Stimulated activated naive B cell treated with anti-CD40 and anti-IgM and Interleukin-4, amounts not matched to agents 10 μg/mL and 1 μg/mL and 100 μg/mL, for 72 hours (primary cell): ENCODE measurements around the gene ZNF101.
"Not testable (repeated sequence)": the region's sequence is repeated elsewhere in the genome, so short reads cannot be mapped to it uniquely, and the experiment has no call there.

Experiments used
- ATAC-seq, 2 donors: fragments of 150-1000 bp; cut with Tn5 transposase; replicated peaks; 2 replicates each; pipeline ENCODE4 v1.10.0; 2021; ENCODE audit warnings: moderate library complexity in 1 of 2
- DNase-seq: peaks from one replicate; pipeline ENCODE4 v3.0.0; 2021
- H3K27ac Mint-ChIP-seq: one replicate; pipeline ENCODE4 v1.8.0; 2022; ENCODE audit warnings: mild to moderate bottlenecking, mixed read lengths
- H3K27me3 Mint-ChIP-seq, 2 donors: one replicate each; pipeline ENCODE4 v1.8.0; 2022; ENCODE audit warnings: mixed read lengths in 2 of 2
- H3K36me3 Mint-ChIP-seq, 2 donors: one replicate each; pipeline ENCODE4 v1.8.0; 2022; ENCODE audit warnings: mixed read lengths in 2 of 2, mild to moderate bottlenecking in 1 of 2
- H3K4me1 Mint-ChIP-seq, 2 donors: one replicate each; pipeline ENCODE4 v1.8.0; 2022; ENCODE audit warnings: mixed read lengths in 2 of 2, mild to moderate bottlenecking in 1 of 2
- H3K4me3 Mint-ChIP-seq, 2 donors: one replicate each; pipeline ENCODE4 v1.8.0; 2022; ENCODE audit warnings: mild to moderate bottlenecking in 2 of 2, mixed read lengths in 2 of 2, moderate library complexity in 1 of 2
- H3K9me3 Mint-ChIP-seq, 2 donors: one replicate each; pipeline ENCODE4 v1.8.0; 2022; ENCODE audit warnings: mixed read lengths in 2 of 2, mild to moderate bottlenecking in 1 of 2

Gene ZNF101

GRCh38 chr19:19661675-19662251, 6.9 kb upstream of the ZNF101 start:
- peak overlapping the region; percentile 98 for H3K27ac Mint-ChIP-seq
- H3K4me1 Mint-ChIP-seq, result peaks cover 22 to 29% of the 10 kb centered on the region in 2 donors
- H3K27me3 Mint-ChIP-seq, result no peaks in the 10 kb centered on the region
- ATAC-seq, result peak; percentile 59 to 62
- peaks cover 26 to 34% of the 10 kb centered on the region in 2 donors for H3K36me3 Mint-ChIP-seq
- H3K9me3 Mint-ChIP-seq, result no peaks in the 10 kb centered on the region
- DNase-seq, result peak; percentile 73
- H3K4me3 Mint-ChIP-seq, result peak overlapping the region; percentile 93 to 96

GRCh38 chr19:19662344-19662743, 6.3 kb upstream of the ZNF101 start:
- Mint-ChIP-seq H3K27me3 (no peaks in the 10 kb centered on the region), H3K4me3 (peak overlapping the region; percentile 93 to 96), H3K36me3 (peaks cover 23 to 31% of the 10 kb centered on the region in 2 donors), H3K4me1 (peaks cover 22 to 29% of the 10 kb centered on the region in 2 donors), H3K9me3 (no peaks in the 10 kb centered on the region), H3K27ac (peak overlapping the region; percentile 98)
- ATAC-seq, result no peak
- DNase-seq, result no peak

- DNase-seq, result no peak
- Mint-ChIP-seq H3K4me1 (peaks cover 22 to 30% of the 10 kb centered on the region in 2 donors), H3K27me3 (no peaks in the 10 kb centered on the region), H3K36me3 (peaks cover 19 to 27% of the 10 kb centered on the region in 2 donors), H3K27ac (peak overlapping the region; percentile 98), H3K4me3 (peak overlapping the region; percentile 93 to 96), H3K9me3 (no peaks in the 10 kb centered on the region)
- peak in 1 of 2 donors; percentile 5 for ATAC-seq
These were observed 5.8 kb upstream of the ZNF101 start for GRCh38 chr19:19662871-19663255.

GRCh38 chr19:19663256-19664120, 5.2 kb upstream of the ZNF101 start, which contains the start of gene ATP13A1:
Gene ATP13A1, minus strand, starts transcription at chr19:19663676. Its CDS starts 10 bp downstream, at chr19:19663666.
- H3K4me3 Mint-ChIP-seq, result peak within 1 kb of the TSS; percentile 93 to 96
- ATAC-seq, result peak; percentile 83
- peaks cover 25 to 36% of the 10 kb centered on the region in 2 donors for H3K4me1 Mint-ChIP-seq
- H3K27me3 Mint-ChIP-seq, result no peaks in the 10 kb centered on the region
- no peaks in the 10 kb centered on the region for H3K9me3 Mint-ChIP-seq
- DNase-seq, result peak; percentile 97
- peak within 1 kb of the TSS; percentile 98 for H3K27ac Mint-ChIP-seq
- H3K36me3 Mint-ChIP-seq, result peaks cover 14 to 22% of the 10 kb centered on the region in 2 donors

- DNase-seq, H3K27me3 Mint-ChIP-seq, H3K9me3 Mint-ChIP-seq, ATAC-seq: not testable (repeated sequence)
- Mint-ChIP-seq H3K27ac (peak overlapping the region; percentile 47), H3K4me1 (peaks cover 26 to 47% of the 10 kb centered on the region in 2 donors), H3K36me3 (peaks cover 19 to 21% of the 10 kb centered on the region in 2 donors), H3K4me3 (peak overlapping the region; percentile 30 to 52)
These were observed 3.2 kb upstream of the ZNF101 start for GRCh38 chr19:19665420-19665948.

GRCh38 chr19:19670070-19670551, 1.5 kb downstream of the ZNF101 start:
- Mint-ChIP-seq H3K27me3 (no peaks in the 10 kb centered on the region), H3K4me3 (peak overlapping the region; percentile 88 to 89), H3K4me1 (peaks cover 9 to 39% of the 10 kb centered on the region in 2 donors), H3K36me3 (peaks cover 27 to 34% of the 10 kb centered on the region in 2 donors), H3K27ac (peak overlapping the region; percentile 99), H3K9me3 (no peaks in the 10 kb centered on the region)
- ATAC-seq, result no peak
- DNase-seq, result no peak

GRCh38 chr19:19672816-19673215, 4.2 kb downstream of the ZNF101 start:
- H3K27me3 Mint-ChIP-seq, result no peaks in the 10 kb centered on the region
- peaks cover 21 to 50% of the 10 kb centered on the region in 2 donors for H3K4me1 Mint-ChIP-seq
- peaks cover 52 to 57% of the 10 kb centered on the region in 2 donors for H3K36me3 Mint-ChIP-seq
- peaks cover 5 to 8% of the 10 kb centered on the region in 2 donors for H3K9me3 Mint-ChIP-seq
- DNase-seq, result no peak
- no peak overlapping the region for H3K4me3 Mint-ChIP-seq
- H3K27ac Mint-ChIP-seq, result peak overlapping the region; percentile 56
- ATAC-seq, result no peak

- H3K27me3 Mint-ChIP-seq, result no peaks in the 10 kb centered on the region
These were observed 5.7 kb downstream of the ZNF101 start for GRCh38 chr19:19674315-19674714.

GRCh38 chr19:19677579-19677978, 8.9 kb downstream of the ZNF101 start:
- Mint-ChIP-seq H3K4me3 (no peak overlapping the region), H3K36me3 (peaks cover 72 to 78% of the 10 kb centered on the region in 2 donors), H3K4me1 (peaks cover 13 to 24% of the 10 kb centered on the region in 2 donors), H3K27me3 (no peaks in the 10 kb centered on the region), H3K9me3 (peaks cover 8 to 13% of the 10 kb centered on the region in 2 donors), H3K27ac (peak overlapping the region; percentile 80)
- no peak for ATAC-seq
- no peak for DNase-seq

More at GRCh38 chr19:19674315-19674714, 5.7 kb downstream of the ZNF101 start:
- H3K4me3 Mint-ChIP-seq, result no peak overlapping the region
- peaks cover 8 to 11% of the 10 kb centered on the region in 2 donors for H3K9me3 Mint-ChIP-seq
- no peak for DNase-seq
- no peak overlapping the region for H3K27ac Mint-ChIP-seq
- ATAC-seq, result no peak
- peaks cover 19 to 43% of the 10 kb centered on the region in 2 donors for H3K4me1 Mint-ChIP-seq
- peaks cover 62 to 72% of the 10 kb centered on the region in 2 donors for H3K36me3 Mint-ChIP-seq

- peaks cover 13 to 24% of the 10 kb centered on the region in 2 donors for H3K4me1 Mint-ChIP-seq
- H3K36me3 Mint-ChIP-seq, result peaks cover 80 to 83% of the 10 kb centered on the region in 2 donors
- no peak overlapping the region for H3K4me3 Mint-ChIP-seq
- ATAC-seq (no peak), DNase-seq (no peak)
- no peak overlapping the region for H3K27ac Mint-ChIP-seq
- H3K27me3 Mint-ChIP-seq, result no peaks in the 10 kb centered on the region
- H3K9me3 Mint-ChIP-seq, result peaks cover 15 to 20% of the 10 kb centered on the region in 2 donors
These were observed 10.8 kb downstream of the ZNF101 start for GRCh38 chr19:19679176-19680073.

GRCh38 chr19:19686119-19686518, 17.5 kb downstream of the ZNF101 start:
- not testable (repeated sequence) for DNase-seq, H3K4me3 Mint-ChIP-seq

GRCh38 chr19:19686580-19686979, 17.9 kb downstream of the ZNF101 start:
- no peak for DNase-seq
- ATAC-seq, result peak; percentile 27 to 41
- Mint-ChIP-seq H3K36me3 (peaks cover 35 to 44% of the 10 kb centered on the region in 2 donors), H3K4me3 (no peak overlapping the region), H3K4me1 (peaks cover 0 to 5% of the 10 kb centered on the region in 2 donors), H3K27me3 (no peaks in the 10 kb centered on the region), H3K27ac (no peak overlapping the region), H3K9me3 (peaks cover 12 to 13% of the 10 kb centered on the region in 2 donors)

More at GRCh38 chr19:19686119-19686518, 17.5 kb downstream of the ZNF101 start:
- H3K27ac Mint-ChIP-seq, ATAC-seq, H3K27me3 Mint-ChIP-seq, H3K4me1 Mint-ChIP-seq: not testable (repeated sequence)
- Mint-ChIP-seq H3K36me3 (peaks cover 40 to 49% of the 10 kb centered on the region in 2 donors), H3K9me3 (peaks cover 12 to 13% of the 10 kb centered on the region in 2 donors)

- Mint-ChIP-seq H3K27ac (no peak overlapping the region), H3K36me3 (peaks cover 33 to 44% of the 10 kb centered on the region in 2 donors), H3K27me3 (no peaks in the 10 kb centered on the region), H3K4me1 (peaks cover 0 to 5% of the 10 kb centered on the region in 2 donors), H3K4me3 (no peak overlapping the region), H3K9me3 (peaks cover 12 to 13% of the 10 kb centered on the region in 2 donors)
- DNase-seq (no peak), ATAC-seq (peak; percentile 42 to 77)
These were observed 18.5 kb downstream of the ZNF101 start for GRCh38 chr19:19687090-19687489.
